IPS-NIHi7 (cell line): ENCODE measurements around the gene PIH1D1.
"Not testable (repeated sequence)": the region's sequence is repeated elsewhere in the genome, so short reads cannot be mapped to it uniquely, and the experiment has no call there.

Source experiments
- DNase-seq: peaks from one replicate; pipeline ENCODE4 v3.0.0; 2012; ENCODE audit warnings: mixed read lengths; ENCODE audit errors: extremely low spot score

PIH1D1 gene

GRCh38 chr19:49456326-49456725 is 4.7 kb upstream of the PIH1D1 start:
- no peak for DNase-seq

DNA sequence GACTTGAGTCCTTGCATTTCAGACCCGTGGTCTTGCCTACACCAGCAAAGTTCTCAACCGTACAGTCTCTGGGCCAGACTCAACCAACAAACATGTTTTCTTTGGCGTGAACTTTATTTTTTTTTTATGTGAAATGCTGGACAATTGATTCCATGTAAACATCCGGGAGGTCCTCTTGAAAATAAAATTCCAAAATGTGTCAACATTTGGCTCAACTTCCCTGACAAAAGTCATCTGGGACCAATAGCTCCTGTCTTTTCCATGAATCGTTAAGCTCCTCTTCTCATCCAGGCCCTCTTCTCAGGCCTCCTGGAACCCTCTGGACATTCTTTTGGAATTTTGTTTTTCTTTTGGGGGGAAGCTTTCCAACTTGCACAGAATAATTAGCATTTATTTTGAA is 4.2 kb upstream of the PIH1D1 start:
- no peak for DNase-seq

DNA sequence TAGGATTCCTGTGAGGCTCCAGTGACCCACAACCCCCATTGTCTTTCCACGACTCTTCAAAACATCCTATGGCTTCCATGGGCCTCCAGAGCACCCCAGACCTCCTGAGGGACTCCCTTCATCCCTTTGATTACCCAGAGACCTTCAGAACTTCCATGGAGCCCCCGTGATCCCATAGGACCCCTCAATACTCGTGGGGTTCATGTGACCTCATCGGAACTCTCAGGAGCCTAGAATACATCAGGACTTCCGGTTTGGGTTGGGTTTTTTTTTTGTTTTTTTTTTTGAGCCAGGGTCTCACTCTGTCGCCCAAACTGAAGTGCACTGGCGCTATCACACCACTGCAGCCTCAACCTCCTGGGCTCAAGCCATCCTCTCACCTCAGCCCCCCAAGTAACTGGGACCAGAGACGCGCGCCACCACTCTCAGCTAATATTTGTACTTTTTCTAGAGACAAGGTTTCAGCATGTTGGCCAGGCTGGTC is 2.2 kb upstream of the PIH1D1 start:
- DNase-seq: no peak

DNA sequence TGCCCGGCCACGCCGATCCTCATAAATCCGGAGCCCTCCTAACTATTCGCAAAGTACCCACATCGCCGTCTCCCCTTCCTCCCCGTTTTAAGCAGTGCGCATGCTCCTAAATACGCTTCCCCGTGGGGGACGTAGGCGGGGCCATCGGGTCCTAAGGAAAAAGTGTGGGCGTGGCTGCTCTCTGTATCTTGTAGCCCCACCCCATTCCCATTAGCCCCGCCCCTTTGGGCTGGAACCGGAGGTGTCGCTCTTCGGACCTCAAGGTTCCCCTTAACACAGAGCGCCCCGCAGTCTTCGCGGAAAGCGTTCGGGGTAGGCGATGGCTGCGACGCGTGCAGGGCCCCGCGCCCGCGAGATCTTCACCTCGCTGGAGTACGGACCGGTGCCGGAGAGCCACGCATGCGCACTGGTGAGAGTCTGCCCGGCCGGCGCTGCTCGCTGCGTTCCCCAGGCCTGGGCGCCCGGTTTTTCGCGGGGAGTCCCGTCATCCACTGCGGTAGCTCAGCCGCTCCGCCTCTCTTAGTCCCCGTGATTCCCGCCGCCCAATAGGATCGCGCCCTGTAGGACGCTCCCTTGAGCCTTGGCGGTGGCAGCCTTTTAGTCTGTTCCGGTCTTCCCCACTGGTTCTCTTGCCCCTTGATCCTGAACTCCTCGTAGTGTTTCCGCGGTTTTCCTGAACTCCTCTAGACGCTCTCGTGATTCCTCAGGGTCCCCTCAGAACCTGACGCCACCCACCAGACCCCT is 1.6 kb upstream of the PIH1D1 start, which contains the start of gene ALDH16A1:
Gene ALDH16A1, plus strand, starts transcription at position 213 of the 744 bp plus-strand sequence. Its CDS starts 107 bp downstream, at position 320.
- peak; percentile 99 for DNase-seq

DNA sequence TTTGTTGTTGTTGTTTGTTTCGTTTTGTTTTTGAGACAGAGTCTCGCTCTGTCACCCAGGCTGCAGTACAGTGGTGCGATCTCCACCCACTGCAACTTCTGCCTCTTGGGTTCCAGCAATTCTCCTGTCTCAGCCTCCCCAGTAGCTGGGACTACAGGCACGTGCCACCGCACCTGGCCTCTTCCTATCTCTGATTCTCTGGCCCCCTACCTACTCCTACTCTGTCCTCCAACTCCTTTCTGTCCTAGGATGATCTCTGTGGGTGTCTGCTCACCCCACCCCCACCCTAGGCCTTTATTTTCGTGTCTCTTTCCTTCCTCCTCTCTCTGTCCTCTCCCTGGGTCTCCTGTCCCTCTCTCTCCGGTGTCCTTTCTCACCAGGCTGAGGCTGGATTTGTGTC is 1.2 kb downstream of the PIH1D1 start:
- no peak for DNase-seq

- DNase-seq: no peak
Measured at GRCh38 chr19:49448432-49448786, 3.2 kb downstream of the PIH1D1 start.

DNA sequence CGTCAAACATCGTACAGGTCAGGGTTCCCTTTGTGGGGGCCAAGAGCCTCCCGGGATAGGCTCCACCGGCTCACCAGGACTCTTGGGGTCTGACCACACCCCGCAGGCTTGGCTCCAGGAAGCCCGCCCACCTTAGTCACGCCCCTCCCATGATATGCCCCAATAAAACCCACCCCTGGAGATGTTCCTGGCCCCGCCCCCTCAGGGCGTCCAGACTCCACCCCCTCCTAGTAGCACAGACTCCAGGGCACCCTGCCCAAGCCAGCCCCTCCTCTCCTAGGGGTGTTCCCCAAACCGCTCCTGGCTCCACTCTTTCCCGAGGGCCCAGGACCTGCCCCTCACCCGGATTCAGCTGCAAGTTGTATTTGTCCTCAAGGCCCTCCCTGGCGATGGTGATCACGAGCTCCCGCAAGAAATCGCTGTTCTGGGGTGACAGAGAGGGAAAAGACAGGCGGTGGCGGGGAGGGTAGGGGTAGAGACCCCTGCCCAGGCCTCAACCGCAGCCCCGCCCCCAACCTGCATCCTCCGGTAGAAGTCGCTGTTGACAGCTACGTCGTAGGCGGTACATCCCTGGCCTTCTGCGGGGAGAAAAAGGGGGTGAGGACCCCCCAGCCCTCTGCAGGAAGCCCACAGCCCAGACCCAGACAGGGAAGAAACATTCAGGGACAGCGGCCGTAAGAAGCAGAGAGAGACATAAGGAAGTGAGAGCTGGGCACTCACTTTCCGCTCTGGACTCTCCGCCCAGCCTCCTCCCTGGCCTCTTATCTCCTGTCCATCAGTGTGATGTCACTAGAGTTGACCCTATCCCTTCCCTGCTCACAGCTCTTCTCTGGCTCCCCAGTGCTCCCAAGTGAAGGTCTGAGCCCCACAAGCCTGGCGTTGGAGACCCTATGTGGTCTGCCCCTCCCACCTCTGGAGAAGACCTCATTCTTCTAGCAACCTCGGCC is 3.9 kb downstream of the PIH1D1 start:
- DNase-seq: peak; percentile 66

DNA sequence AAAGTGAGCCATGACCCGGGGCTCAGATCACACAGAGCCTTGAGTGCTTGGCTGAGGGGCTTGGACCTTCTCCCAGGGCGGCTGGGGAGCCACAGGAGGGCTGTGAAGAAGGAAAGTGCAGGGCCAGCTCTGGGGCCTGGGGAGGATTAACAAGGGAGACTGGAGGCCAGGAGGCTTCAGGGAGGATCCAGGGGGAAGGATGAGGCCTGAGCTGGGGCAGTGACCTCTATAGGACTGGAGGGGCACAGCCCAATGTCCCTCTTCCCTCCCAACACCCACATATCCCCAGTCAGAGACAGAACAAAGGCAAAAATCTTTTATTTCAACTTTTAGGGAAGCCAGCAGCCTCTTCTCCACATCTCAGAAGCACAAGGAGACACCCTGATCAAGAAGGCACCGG is 5.6 kb downstream of the PIH1D1 start:
- DNase-seq: no peak

DNA sequence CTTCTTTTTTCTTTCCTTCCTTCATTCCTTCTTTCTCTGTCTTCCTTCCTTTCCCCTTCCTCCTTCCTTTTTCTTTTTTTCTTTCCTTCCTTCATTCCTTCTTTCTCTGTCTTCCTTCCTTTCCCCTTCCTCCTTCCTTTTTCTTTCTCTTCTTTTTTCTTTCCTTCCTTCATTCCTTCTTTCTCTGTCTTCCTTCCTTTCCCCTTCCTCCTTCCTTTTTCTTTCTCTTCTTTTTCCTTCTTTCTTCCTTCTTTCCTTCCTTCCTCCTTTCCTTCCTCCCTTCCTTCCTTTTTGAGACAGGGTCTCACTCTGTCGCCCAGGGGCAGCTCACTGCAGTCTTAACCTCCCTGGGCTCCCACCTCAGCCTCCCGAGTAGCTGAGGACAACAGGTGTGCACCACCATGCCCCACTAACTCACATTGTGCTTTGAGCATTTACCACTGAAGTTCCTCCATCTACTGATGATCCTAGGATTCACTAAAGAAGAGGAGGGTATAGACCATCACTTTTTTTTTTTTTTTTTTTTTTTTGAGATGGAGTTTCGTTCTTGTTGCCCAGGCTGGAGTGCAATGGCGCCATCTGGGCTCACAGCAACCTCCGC is 7.4 kb downstream of the PIH1D1 start:
- not testable (repeated sequence) for DNase-seq

DNA sequence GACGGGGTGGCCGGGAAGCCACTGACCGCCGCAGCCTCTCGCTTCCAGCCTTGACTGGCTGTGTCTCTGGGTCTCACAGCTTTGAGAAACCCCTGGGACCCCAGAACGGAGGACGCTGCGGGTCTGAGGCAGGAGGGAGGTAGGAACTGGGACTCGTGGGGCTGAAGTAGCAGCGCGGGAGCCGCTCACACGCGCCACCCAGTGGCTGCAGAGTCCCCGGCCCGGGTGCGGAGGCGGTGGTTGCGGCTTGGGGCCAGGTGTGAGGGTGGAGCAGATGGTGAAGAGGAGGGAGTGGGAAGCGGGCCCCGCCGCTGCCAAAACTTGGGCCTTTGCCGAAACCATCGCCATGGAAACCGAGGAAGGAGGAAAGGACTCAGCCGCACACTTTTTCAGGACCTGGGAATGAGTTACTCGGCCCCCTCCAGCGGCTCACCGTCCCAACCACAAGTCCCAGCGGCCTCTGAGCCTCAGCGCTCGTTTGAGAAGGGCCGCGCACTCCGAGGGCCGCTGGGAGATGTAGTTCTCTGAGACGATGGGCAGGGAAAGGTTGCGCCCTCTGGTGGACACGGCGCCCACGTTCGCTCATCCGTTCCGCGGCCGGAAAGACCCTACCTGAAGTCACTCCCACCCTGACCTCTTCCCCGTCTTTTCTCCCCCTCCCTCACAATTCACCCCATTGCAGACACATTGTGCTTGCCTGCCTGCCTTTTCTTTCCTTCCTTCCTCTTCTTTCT is 8.1 kb downstream of the PIH1D1 start:
- DNase-seq: peak; percentile 79

DNA sequence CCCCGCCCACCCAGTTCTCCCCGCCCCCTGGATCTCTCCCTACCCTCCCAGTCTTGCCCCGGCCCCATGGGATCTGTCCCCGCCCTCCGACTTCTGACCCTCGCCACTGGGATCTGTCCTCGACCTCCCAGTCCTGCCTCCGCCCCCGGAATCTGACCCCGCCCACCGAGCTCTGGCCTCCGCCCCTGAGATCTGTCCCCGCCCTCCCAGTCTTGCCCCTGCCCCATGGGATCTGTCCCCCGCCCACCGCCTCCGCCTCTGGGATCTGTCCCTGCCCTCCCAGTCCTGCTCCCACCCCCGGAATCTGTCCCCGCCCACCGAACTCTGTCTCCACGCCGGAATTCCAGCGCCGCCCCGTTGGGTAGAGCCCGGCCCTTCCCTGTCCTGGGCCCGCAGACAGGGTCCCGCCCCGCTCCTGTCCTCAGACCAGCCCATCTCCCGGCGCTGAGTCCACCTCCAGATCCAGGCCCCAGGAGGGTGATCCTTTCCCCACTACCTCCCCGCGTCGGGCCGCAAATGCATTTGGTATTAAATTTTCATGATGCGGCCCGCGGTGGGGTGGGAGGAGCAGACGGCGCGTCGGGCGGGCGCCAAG is 8.7 kb downstream of the PIH1D1 start:
- peak; percentile 88 for DNase-seq

DNA sequence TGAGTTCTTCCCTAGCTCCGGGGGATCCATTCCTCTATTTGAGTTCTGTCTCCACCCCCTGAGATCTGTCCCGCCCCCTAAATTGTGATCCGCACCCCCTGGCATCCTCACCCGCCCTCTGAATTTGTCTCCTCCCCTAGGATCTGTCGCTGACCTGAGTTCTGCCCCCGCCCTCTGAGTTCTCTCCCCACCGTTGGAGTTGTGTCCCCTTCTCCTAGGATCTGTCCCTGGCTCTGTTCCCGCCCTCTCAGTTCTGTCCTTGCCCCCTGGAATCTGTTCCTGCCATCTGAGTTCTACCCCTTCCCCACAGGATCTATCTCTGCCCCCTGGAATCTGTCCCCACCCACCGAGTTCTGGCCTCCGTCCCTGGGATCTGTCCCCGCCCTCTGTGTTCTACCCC is 9.3 kb downstream of the PIH1D1 start:
- no peak for DNase-seq

DNA sequence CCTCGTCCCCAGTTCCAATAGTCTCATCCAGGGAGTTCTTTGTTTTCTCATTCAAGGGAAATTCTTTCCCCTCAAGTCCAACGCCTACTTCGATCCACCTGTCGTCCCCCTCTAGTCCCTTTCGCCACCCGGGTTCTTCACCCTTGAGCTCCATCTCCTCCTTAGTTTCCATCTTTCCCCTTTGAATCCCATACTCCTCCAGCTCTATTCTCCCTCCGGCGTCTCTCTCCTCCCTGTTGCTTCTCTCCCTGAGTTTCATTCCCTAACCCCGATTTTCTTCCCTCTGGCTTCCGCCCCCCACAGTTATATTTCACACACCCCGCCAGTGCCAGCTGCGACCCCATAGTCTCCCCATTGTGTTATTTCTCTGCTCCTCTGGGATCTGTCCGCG is 9.7 kb downstream of the PIH1D1 start:
- no peak for DNase-seq

DNA sequence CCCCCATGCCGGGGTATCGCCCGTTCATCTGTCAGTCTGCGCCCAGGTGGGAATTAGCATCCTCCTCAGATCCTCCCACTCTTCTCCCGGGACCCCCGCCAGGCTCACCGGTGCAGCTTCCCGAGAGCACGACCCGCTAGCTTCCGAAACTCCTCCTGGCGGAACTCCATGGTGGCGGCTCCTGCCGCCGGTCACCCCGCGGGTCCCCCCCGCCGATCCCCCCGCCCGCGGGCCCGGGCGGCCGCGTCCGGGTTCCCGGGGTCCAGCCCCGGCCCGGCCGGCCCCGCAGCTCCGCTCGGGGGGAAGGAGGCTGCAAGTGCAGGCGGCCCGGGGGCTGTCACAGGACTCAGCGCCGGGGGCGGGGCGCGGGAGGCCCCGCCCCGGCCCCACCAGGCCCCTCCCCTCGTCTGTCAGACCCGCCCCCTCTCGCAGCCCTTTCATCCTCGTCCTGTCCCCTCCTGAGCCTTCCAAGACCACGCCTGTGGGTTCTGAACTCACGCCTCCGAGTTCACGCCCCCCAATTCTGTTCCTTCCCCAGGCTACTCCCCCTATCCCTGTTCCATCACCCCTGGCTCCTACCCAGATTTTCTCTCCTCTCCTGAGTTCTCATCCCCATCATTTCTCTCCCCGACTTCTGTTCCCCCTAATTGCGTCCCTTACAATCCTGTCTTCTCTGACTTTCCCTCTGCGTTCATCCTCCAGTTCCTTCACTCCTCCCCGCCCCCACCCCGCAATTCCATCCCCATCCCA is 10.2 kb downstream of the PIH1D1 start, which contains the start of gene SLC17A7:
Gene SLC17A7, minus strand, starts transcription at position 318 of the 750 bp plus-strand sequence. Its CDS starts 148 bp downstream, at position 170.
- peak; percentile 70 for DNase-seq

DNA sequence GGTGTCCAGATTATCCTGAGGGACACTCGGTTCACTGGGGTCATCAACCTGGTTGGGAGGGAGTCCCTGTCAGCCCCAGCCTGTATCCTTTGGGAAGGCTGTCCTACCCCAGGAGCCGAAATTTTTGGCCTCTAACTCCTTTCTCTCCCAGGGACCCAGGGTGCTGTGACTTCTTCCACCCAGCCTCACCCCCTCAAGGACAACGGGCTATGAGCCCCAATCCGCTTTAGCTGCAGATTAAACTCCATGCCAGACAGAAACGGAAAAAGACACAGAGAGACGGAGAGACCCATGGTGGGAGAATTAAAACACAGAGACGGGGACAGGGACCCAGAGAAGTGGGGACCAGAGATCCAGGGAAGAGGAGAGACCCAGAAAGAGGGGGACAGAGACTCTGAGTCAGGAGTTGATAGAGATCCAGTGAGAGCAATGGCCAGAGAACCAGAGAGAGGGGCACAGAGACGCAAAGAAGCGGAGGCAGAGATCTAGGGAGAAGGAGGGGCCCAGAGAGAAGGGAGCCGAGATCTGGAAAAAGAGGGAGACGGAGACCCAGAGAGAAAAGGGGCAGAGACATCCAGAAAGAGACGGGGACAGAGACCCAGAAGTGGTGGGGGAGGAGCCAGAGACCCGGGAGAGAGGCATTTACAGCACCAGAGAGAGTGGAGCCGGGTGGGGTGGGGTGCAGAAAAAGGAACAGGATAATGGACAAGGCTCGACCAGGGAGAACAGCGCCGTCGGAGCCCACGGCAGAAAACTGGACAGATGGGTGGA is 11.0 kb downstream of the PIH1D1 start:
- DNase-seq: no peak

GRCh38 chr19:49439836-49440235 is 11.8 kb downstream of the PIH1D1 start:
- DNase-seq: no peak

DNA sequence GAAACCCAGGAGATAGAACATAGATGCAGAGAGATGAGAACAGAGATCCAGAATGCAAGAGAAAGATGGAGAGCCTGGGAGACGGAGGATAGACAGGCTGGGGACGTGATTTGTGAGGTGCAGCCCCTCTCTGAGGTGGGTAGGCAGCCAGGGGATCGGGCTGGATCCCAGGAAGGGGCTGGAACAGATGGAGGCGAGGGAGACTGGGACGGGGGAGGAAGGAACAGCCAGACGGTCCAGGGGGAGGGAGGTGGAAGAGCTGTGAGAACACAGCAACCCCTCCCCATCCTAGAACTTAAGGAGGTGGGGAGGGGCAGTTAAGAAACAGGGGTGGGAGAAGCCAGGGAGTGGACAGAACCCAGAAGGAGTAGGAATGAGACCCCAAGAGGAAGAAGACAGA is 13.4 kb downstream of the PIH1D1 start:
- DNase-seq: no peak

DNA sequence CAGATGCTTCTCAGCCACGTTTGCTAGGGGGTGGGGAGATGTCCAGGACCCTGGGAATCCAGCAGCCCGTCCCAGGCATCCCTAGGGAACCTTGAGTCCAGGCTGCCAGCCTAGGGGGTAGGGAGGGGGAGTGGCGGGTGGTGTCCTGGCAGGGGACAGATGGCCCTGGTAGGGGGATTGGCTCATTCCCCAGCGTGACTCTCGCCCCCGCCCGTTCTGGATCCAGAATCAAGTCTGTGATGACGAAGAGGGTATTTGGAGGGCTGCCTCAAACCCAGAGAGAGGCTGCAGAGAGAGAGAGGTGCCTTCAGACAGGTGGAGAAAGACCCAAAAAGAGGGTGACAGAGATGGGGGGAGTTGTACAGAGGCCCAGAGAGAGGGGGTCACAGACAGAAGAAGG is 14.4 kb downstream of the PIH1D1 start:
- no peak for DNase-seq

DNA sequence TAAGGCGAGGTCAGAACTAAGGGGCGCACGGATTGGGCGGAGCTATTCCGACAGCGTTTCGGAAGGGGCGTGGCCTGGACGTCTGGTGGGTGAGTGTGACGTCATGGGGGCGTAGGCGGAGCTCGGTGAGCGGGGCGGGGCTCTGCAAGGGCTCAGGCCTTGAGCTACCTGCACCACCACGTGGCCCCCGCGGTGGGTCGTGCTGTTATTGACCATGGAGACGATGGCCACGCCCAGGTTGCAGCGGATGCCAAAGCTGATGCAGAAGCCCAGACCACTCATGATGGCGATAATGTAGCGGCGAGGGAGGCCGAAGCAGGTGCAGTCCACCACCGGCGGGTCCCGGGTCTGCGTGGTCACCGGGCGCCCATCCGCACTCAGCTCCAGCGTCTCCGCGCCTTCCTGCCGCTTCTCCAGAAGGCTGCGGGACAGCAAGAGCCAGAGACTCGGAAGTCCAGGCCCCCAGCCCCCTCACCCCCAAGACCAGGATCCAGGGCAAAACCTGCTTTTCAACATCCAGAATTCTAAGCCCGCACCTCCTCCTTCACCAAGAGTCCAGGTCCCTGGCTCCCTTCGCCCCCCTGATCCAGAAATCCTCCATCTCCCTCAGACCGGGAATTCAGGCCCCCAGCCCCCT is 15.1 kb downstream of the PIH1D1 start:
- DNase-seq: peak; percentile 73
